Natural killer cell (primary cell): Measurements from ENCODE around the gene FBXO5. TPM values are rescaled to one million over a fixed set of nuclear protein-coding genes. Genes with fewer than 3 reads are reported as not detected.
A peak's percentile ranks its signal among the peaks of the same experiment; 100 is the strongest.

Experiments
- ATAC-seq, 3 donors: fragments of 150-1000 bp in 2 of 3; fragments of 200-7000 bp in 1 of 3; cut with Tn5 transposase; 1 replicate in 1 of 3; 2 replicates in 2 of 3; pipeline ENCODE4 v1.10.0; 2021; ENCODE audit warnings: mild to moderate bottlenecking in 2 of 3, moderate library complexity in 2 of 3
- DNase-seq, 2 donors: peaks; one replicate each; pipeline versions ENCODE4 v3.0.0 to v3.0.0-alpha.2; 2013 to 2021; ENCODE audit warnings: mixed read lengths in 1 of 2
- H3K27ac ChIP-seq: one replicate; pipeline ENCODE4 v1.5.1; 2013; ENCODE audit warnings: mild to moderate bottlenecking, low read length
- H3K27me3 ChIP-seq: one replicate; pipeline ENCODE4 v1.6.1; 2013; ENCODE audit warnings: low read length; ENCODE audit not compliant: control insufficient read depth, insufficient read depth
- H3K36me3 ChIP-seq: one replicate; pipeline ENCODE4 v1.6.1; 2013; ENCODE audit warnings: low read length; ENCODE audit not compliant: control insufficient read depth, insufficient read depth
- H3K4me1 ChIP-seq: one replicate; pipeline ENCODE4 v1.6.1; 2013; ENCODE audit warnings: low read length; ENCODE audit not compliant: control insufficient read depth, insufficient read depth
- H3K4me3 ChIP-seq: one replicate; pipeline ENCODE4 v1.5.1; 2013; ENCODE audit warnings: low read length
- H3K9me3 ChIP-seq: one replicate; pipeline ENCODE4 v1.6.1; 2013; ENCODE audit warnings: low read length; ENCODE audit not compliant: control insufficient read depth, insufficient read depth
- H3K27ac Mint-ChIP-seq, 2 donors: one replicate each; pipeline ENCODE4 v1.8.0; 2022; ENCODE audit warnings: mild to moderate bottlenecking in 2 of 2, mixed read lengths in 2 of 2, moderate library complexity in 1 of 2
- H3K27me3 Mint-ChIP-seq, 2 donors: one replicate each; pipeline ENCODE4 v1.8.0; 2022; ENCODE audit warnings: low read depth in 2 of 2, mixed read lengths in 2 of 2
- H3K36me3 Mint-ChIP-seq: one replicate; pipeline ENCODE4 v1.8.0; 2022; ENCODE audit warnings: mixed read lengths
- H3K4me1 Mint-ChIP-seq, 2 donors: one replicate each; pipeline ENCODE4 v1.8.0; 2022; ENCODE audit warnings: mixed read lengths in 2 of 2
- H3K4me3 Mint-ChIP-seq: one replicate; pipeline ENCODE4 v1.8.0; 2022; ENCODE audit warnings: mild to moderate bottlenecking, moderate library complexity, mixed read lengths
- H3K9me3 Mint-ChIP-seq, 2 donors: one replicate each; pipeline ENCODE4 v1.8.0; 2022; ENCODE audit warnings: mixed read lengths in 2 of 2
- WGBS: methylation state at CpG from one replicate; pipeline ENCODE4 v1.1.7; 2013; ENCODE audit warnings: missing lambda C conversion rate; ENCODE audit not compliant: insufficient coverage; 5-methylcytosine and 5-hydroxymethylcytosine counted together
- intact Hi-C: fragments of 100-400 bp; cut with micrococcal nuclease; formaldehyde crosslinking; loops from one replicate; pipeline ENCODE4 v1.14.2; 2022
- total RNA-seq, 4 donors: library from RNA; stranded (reverse); fragments of 120-200 nt in 1 of 4; gene quantifications; one replicate each; pipeline versions ENCODE4 v1.2.3 to v1.2.4, GENCODE V29; 2013 to 2022
- TF ChIP-seq, protein P1 (sequence below): fragments of 200-600 bp; IDR thresholded peaks from one replicate; pipeline ENCODE4 v1.8.0; 2022; ENCODE audit warnings: antibody characterized with exemption

Gene FBXO5
- total RNA-seq, 3 donors from 2014 or later (not counting 1 experiment from before 2014, with no cell fraction given), result 5.9 to 11.2 (median 9.6) TPM

DNA sequence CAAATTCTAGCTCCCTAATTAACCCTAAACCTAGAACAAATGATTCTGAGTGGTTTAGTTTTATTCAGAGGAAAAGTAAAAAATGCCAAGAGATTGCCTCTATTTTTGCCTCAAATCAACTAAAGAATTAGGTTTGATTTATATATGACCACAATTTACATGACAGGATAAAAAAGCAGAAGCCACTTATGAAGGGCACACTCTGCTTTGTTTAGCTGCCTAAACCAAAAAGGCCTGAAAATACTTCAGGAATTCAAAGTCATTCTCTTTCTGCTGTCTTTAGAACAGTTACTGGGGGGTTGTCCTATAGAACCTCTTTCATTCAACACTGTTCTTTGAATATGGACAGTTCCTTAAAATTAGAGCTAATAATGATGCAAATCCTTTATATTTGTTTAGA, 5.3 kb downstream of the FBXO5 start:
- Mint-ChIP-seq H3K36me3 (peaks cover 5% of the 10 kb centered on the region), H3K4me3 (no peak overlapping the region), H3K9me3 (no peaks in the 10 kb centered on the region), H3K4me1 (peaks cover 15 to 27% of the 10 kb centered on the region in 2 donors), H3K27me3 (no peaks in the 10 kb centered on the region), H3K27ac (no peak overlapping the region)
- Histone ChIP-seq H3K36me3 (peaks cover 18% of the 10 kb centered on the region), H3K4me1 (peaks cover 7% of the 10 kb centered on the region), H3K4me3 (no peak overlapping the region), H3K27ac (no peak overlapping the region), H3K9me3 (no peaks in the 10 kb centered on the region), H3K27me3 (no peaks in the 10 kb centered on the region)
- intact Hi-C loops, result no loop called here
- ATAC-seq (no peak), DNase-seq (no peak)
- TF ChIP-seq, protein P1, sequence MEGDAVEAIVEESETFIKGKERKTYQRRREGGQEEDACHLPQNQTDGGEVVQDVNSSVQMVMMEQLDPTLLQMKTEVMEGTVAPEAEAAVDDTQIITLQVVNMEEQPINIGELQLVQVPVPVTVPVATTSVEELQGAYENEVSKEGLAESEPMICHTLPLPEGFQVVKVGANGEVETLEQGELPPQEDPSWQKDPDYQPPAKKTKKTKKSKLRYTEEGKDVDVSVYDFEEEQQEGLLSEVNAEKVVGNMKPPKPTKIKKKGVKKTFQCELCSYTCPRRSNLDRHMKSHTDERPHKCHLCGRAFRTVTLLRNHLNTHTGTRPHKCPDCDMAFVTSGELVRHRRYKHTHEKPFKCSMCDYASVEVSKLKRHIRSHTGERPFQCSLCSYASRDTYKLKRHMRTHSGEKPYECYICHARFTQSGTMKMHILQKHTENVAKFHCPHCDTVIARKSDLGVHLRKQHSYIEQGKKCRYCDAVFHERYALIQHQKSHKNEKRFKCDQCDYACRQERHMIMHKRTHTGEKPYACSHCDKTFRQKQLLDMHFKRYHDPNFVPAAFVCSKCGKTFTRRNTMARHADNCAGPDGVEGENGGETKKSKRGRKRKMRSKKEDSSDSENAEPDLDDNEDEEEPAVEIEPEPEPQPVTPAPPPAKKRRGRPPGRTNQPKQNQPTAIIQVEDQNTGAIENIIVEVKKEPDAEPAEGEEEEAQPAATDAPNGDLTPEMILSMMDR, result no peak

DNA sequence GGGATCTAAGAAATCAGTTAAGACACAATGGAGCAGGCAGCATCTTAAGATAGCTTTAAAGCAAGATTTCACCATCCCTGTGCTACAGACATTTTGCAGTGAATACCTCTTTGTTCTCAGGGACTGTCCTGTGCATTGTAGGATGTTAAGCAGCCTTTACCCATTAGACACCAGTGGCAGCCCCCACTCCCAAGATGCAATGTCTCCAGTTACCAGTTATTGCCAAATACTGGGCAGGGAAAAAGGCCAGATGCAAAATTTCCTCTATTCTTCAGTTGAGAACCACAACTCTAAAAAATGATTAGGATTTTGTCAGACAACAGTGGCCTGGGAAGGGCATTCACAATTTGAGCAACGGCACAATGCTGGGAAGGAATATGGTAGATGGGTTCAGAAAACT, 6.1 kb downstream of the FBXO5 start:
- Histone ChIP-seq H3K4me3 (no peak overlapping the region), H3K4me1 (no peaks in the 10 kb centered on the region), H3K27ac (no peak overlapping the region), H3K27me3 (no peaks in the 10 kb centered on the region), H3K9me3 (no peaks in the 10 kb centered on the region), H3K36me3 (peaks cover 25% of the 10 kb centered on the region)
- H3K4me1 Mint-ChIP-seq, result peaks cover 15 to 27% of the 10 kb centered on the region in 2 donors
- no peak for ATAC-seq
- TF ChIP-seq, protein P1, result no peak
- 82% methylated on average over 1 of the region's 1 CpG for WGBS
- peak overlapping the region in 1 of 2 donors; percentile 33 for H3K27ac Mint-ChIP-seq
- H3K36me3 Mint-ChIP-seq, result peaks cover 5% of the 10 kb centered on the region
- H3K9me3 Mint-ChIP-seq, result no peaks in the 10 kb centered on the region
- DNase-seq, result no peak
- no peak overlapping the region for H3K4me3 Mint-ChIP-seq
- intact Hi-C loops, result no loop called here
- H3K27me3 Mint-ChIP-seq, result no peaks in the 10 kb centered on the region

DNA sequence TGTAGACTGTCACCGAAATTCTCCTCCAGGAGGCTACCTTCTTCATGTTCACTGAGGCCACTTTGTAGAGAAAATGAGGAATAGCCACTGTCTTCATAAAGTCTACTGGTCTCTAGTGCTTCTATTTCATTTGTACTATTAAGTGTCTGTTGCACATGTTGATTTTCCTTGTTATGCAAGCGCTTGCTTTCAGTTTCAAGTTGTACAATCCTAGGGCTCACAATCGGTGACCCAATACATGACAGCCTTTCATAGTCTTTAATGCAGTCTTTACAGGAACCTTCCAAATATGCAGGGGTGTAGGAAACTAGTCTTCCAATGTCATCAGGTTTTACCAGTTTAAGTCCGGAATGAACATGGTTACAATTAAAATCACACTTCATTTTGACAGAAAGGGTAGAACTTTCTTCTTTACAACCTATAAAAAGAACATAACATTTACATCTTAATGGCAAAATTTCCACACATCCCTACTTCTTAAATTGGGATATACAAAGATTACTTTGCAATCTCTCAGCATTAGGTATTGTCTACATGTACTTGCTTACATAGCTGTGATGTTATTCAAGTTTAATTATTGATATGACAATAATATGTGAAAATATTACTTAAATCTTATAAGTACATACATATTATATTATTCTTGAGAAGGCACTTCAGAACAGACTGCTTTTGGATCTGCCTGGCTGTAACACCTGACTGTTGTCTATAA, 7.5 kb downstream of the FBXO5 start:
- no peaks in the 10 kb centered on the region for H3K4me1 ChIP-seq
- Mint-ChIP-seq H3K27me3 (no peaks in the 10 kb centered on the region), H3K27ac (peak overlapping the region; percentile 76 to 84), H3K9me3 (no peaks in the 10 kb centered on the region), H3K4me1 (peaks cover 15 to 22% of the 10 kb centered on the region in 2 donors), H3K4me3 (peak overlapping the region; percentile 65), H3K36me3 (peaks cover 5% of the 10 kb centered on the region)
- intact Hi-C loops, result no loop called here
- ATAC-seq, result peak; percentile 72 to 94 (median 77)
- 62% methylated on average over 4 of the region's 4 CpGs for WGBS
- TF ChIP-seq, protein P1, result no peak
- H3K9me3 ChIP-seq, result no peaks in the 10 kb centered on the region
- no peak overlapping the region for H3K4me3 ChIP-seq
- peak in 1 of 2 donors; percentile 45 for DNase-seq
- H3K36me3 ChIP-seq, result peaks cover 38% of the 10 kb centered on the region
- no peaks in the 10 kb centered on the region for H3K27me3 ChIP-seq
- H3K27ac ChIP-seq, result no peak overlapping the region

DNA sequence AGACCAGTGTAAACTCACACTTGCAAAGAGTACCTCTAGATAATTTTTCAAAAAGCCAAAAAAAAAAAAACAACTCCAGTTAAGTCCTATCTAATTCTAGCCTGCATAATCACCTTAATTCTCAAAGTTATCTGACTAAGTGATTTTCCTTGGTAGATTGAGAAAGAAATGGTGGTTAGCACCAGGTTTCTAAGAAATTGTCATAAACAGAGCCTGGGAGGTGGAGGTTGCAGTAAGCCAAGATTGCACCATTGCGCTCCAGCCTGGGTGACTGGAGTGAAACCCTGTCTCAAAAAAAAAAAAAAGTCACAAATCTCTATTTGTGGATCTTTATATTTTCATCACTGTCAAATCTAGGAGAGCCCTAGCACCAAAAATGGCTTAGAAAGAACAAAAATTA, 8.9 kb downstream of the FBXO5 start:
- TF ChIP-seq, protein P1, result no peak
- H3K4me3 ChIP-seq, result no peak overlapping the region
- H3K9me3 Mint-ChIP-seq, result peaks cover 4 to 5% of the 10 kb centered on the region in 2 donors
- H3K4me1 Mint-ChIP-seq, result peaks cover 15 to 22% of the 10 kb centered on the region in 2 donors
- H3K36me3 ChIP-seq, result peaks cover 49% of the 10 kb centered on the region
- no peaks in the 10 kb centered on the region for H3K27me3 ChIP-seq
- H3K36me3 Mint-ChIP-seq, result peaks cover 19% of the 10 kb centered on the region
- H3K4me1 ChIP-seq, result no peaks in the 10 kb centered on the region
- no peaks in the 10 kb centered on the region for H3K27me3 Mint-ChIP-seq
- DNase-seq (no peak), ATAC-seq (no peak)
- intact Hi-C loops, result no loop called here
- no peak overlapping the region for H3K27ac Mint-ChIP-seq
- WGBS, result 100% methylated on average over 1 of the region's 1 CpG
- no peaks in the 10 kb centered on the region for H3K9me3 ChIP-seq
- H3K27ac ChIP-seq, result no peak overlapping the region
- H3K4me3 Mint-ChIP-seq, result no peak overlapping the region
